GM12878 (cell line): Measurements from ENCODE around the gene GTF2F2. TPM values are rescaled to one million over a fixed set of nuclear protein-coding genes. Genes with fewer than 3 reads are reported as not detected.

Source experiments
- ATAC-seq: fragments of 200-7000 bp; cut with Tn5 transposase; 3 replicates; pipeline ENCODE4 v1.9.1; 2020; ENCODE audit warnings: mild to moderate bottlenecking, moderate library complexity
- BruUV-seq: library from RNA; stranded (reverse); fragments of 400-500 nt; replicated peaks from 2 replicates; lab custom pipeline; 2021; lab: Mats Ljungman, UMichigan
- CTCF ChIA-PET: fragments of 300-600 bp; sonication (Branson Sonifier 250); formaldehyde crosslinking; extraction: SDS; loops from one replicate; lab custom pipeline; 2021; ENCODE audit warnings: inconsistent platforms; lab: Yijun Ruan, JAX
- POLR2A ChIA-PET: fragments of 350-600 bp; formaldehyde crosslinking; extraction: SDS; loops from one replicate; lab custom pipeline; 2021; ENCODE audit warnings: inconsistent platforms; lab: Charles Lee
- RAD21 ChIA-PET: fragments of 300-600 bp; sonication (Branson Sonifier 250); formaldehyde crosslinking; loops from one replicate; lab custom pipeline; 2023; ENCODE audit warnings: antibody characterized with exemption; ENCODE audit not compliant: unreplicated experiment; lab: Charles Lee
- SMC1A ChIA-PET: fragments of 300-600 bp; sonication (Branson Sonifier 250); formaldehyde crosslinking; loops from one replicate; lab custom pipeline; 2023; ENCODE audit not compliant: unreplicated experiment, uncharacterized antibody; lab: Charles Lee
- DNase-seq: peaks from one replicate; pipeline ENCODE4 v3.0.0-alpha.2; 2011; ENCODE audit warnings: low read depth, low spot score
- FAIRE-seq: peaks from 3 replicates; lab custom pipeline; 2011; peaks lifted over from hg19 to GRCh38; lab: Jason Lieb, UNC
- H2AFZ ChIP-seq: 2 replicates; pipeline ENCODE4 v1.6.0; 2011; ENCODE audit warnings: low read depth, low read length, control low read depth; ENCODE audit not compliant: control insufficient read depth
- H3K27ac ChIP-seq: 2 replicates; pipeline ENCODE4 v1.5.1; 2011; ENCODE audit warnings: control low read depth; ENCODE audit not compliant: control insufficient read depth, insufficient read depth
- H3K27me3 ChIP-seq, 2 experiments: replicated peaks in 1 of 2; 2 replicates each; pipeline versions ENCODE4 v1.6.0 to v1.6.1; 2011; ENCODE audit warnings: low read length in 1 of 2; ENCODE audit not compliant: control insufficient read depth in 2 of 2, insufficient read depth in 2 of 2
- H3K36me3 ChIP-seq, 2 experiments: 2 replicates each; pipeline ENCODE4 v1.5.1; 2011; ENCODE audit warnings: low read length in 1 of 2; ENCODE audit not compliant: control insufficient read depth in 2 of 2, insufficient read depth in 2 of 2
- H3K4me1 ChIP-seq: 2 replicates; pipeline ENCODE4 v1.6.1; 2011; ENCODE audit warnings: mild to moderate bottlenecking, low read length, moderate library complexity, mixed read lengths; ENCODE audit not compliant: control insufficient read depth, insufficient read depth
- H3K4me2 ChIP-seq: 2 replicates; pipeline ENCODE4 v1.6.0; 2011; ENCODE audit warnings: control low read depth; ENCODE audit not compliant: control insufficient read depth, insufficient read depth
- H3K4me3 ChIP-seq: fragments of 200-600 bp; sonication (generic); 2 replicates; pipeline ENCODE4 v1.5.1; 2016
- H3K79me2 ChIP-seq: 2 replicates; pipeline ENCODE4 v1.6.0; 2011; ENCODE audit warnings: low read length; ENCODE audit not compliant: control insufficient read depth, insufficient read depth
- H3K9ac ChIP-seq: 2 replicates; pipeline ENCODE4 v1.8.0; 2011; ENCODE audit warnings: low read length, control low read depth, mixed read lengths; ENCODE audit not compliant: control insufficient read depth, insufficient read depth
- H3K9me3 ChIP-seq: replicated peaks from 3 replicates; pipeline ENCODE4 v1.5.1; 2011; ENCODE audit warnings: mild to moderate bottlenecking, low read length; ENCODE audit not compliant: control insufficient read depth, insufficient read depth
- H4K20me1 ChIP-seq: 2 replicates; pipeline ENCODE4 v1.6.0; 2011; ENCODE audit not compliant: control insufficient read depth, insufficient read depth
- BACH1 ChIP-seq: fragments of 450-650 bp; IDR thresholded peaks from 2 replicates; pipeline ENCODE4 v1.6.1; 2017; ENCODE audit warnings: mild to moderate bottlenecking, borderline replicate concordance
- BCL11A ChIP-seq: IDR thresholded peaks from 2 replicates; pipeline ENCODE4 v1.6.1; 2011; ENCODE audit warnings: low read depth, low read length
- BMI1 ChIP-seq: fragments of 450-650 bp; IDR thresholded peaks from 2 replicates; pipeline ENCODE4 v1.6.1; 2016; ENCODE audit warnings: mild to moderate bottlenecking, moderate library complexity, borderline replicate concordance
- EGR1 ChIP-seq, 2 experiments: IDR thresholded peaks; 1 replicate in 1 of 2; 2 replicates in 1 of 2; pipeline ENCODE4 v1.6.1; 2011 to 2012; ENCODE audit warnings: low read depth in 2 of 2, low read length in 2 of 2, borderline replicate concordance in 1 of 2, mild to moderate bottlenecking in 1 of 2, moderate library complexity in 1 of 2
- ESRRA ChIP-seq: IDR thresholded peaks from 2 replicates; pipeline ENCODE4 v1.6.1; 2012; ENCODE audit warnings: mild to moderate bottlenecking, low read length, improper control_type of control experiment
- NFYB ChIP-seq: IDR thresholded peaks from 2 replicates; pipeline ENCODE4 v1.6.1; 2011; ENCODE audit warnings: low read depth, mild to moderate bottlenecking, low read length, improper control_type of control experiment, moderate library complexity; ENCODE audit not compliant: insufficient read depth
- POLR2A ChIP-seq: IDR thresholded peaks from 2 replicates; pipeline ENCODE4 v1.6.1; 2011; ENCODE audit warnings: low read depth, mild to moderate bottlenecking, low read length
- SIN3A ChIP-seq: IDR thresholded peaks from 2 replicates; pipeline ENCODE4 v1.6.1; 2012; ENCODE audit warnings: low read depth, low read length, improper control_type of control experiment
- SRF ChIP-seq, 2 experiments: IDR thresholded peaks; 2 replicates each; pipeline ENCODE4 v1.6.1; 2011; ENCODE audit warnings: low read depth in 2 of 2, low read length in 2 of 2, mild to moderate bottlenecking in 1 of 2, moderate library complexity in 1 of 2
- STAT1 ChIP-seq: fragments of 450-650 bp; conservative IDR thresholded peaks from 2 replicates; pipeline ENCODE4 v1.6.1; 2014; ENCODE audit warnings: antibody characterized with exemption, mild to moderate bottlenecking
- TCF7 ChIP-seq: IDR thresholded peaks from 2 replicates; pipeline ENCODE4 v1.6.1; 2014; ENCODE audit warnings: antibody characterized with exemption, borderline replicate concordance
- ZBED1 ChIP-seq: IDR thresholded peaks from 2 replicates; pipeline ENCODE4 v1.6.1; 2016; ENCODE audit warnings: borderline replicate concordance
- ZSCAN29 ChIP-seq: fragments of 450-650 bp; IDR thresholded peaks from 2 replicates; pipeline ENCODE4 v1.6.1; 2017; ENCODE audit warnings: mild to moderate bottlenecking, moderate library complexity
- in situ Hi-C: fragments of 300-500 bp; cut with MboI; formaldehyde crosslinking; loops from 9 replicates; pipeline ENCODE4 v1.14.3; 2018; ENCODE audit warnings: mixed read lengths
- intact Hi-C: fragments of 100-400 bp; cut with micrococcal nuclease; formaldehyde crosslinking; loops from one replicate; pipeline ENCODE4 v1.14.2; 2022; ENCODE audit not compliant: unreplicated experiment
- polyA plus RNA-seq, 11 experiments: library from polyadenylated mRNA; depleted of rRNA in 4 of 11; unstranded in 6 of 11; stranded (reverse) in 5 of 11; fragments of >200 nt; fragmentation: Nextera tagmentation in 4 of 11; fragmentation: Illumina TruSeq in 1 of 11; extraction: Ambion mirVana in 4 of 11; extraction: Trizol in 1 of 11; gene quantifications; 1 replicate in 1 of 11; 2 replicates in 10 of 11; pipeline versions ENCODE4 v1.2.1 to v1.2.3, GENCODE V29; 2011 to 2016; ENCODE audit warnings: inconsistent platforms in 2 of 11, missing spikeins in 2 of 11, low read depth in 1 of 11
- total RNA-seq, 4 experiments: library from RNA; depleted of rRNA in 3 of 4; stranded (reverse); fragments of >200 nt in 3 of 4; fragmentation: Illumina TruSeq in 1 of 4; extraction: Trizol in 1 of 4; gene quantifications; 2 replicates each; pipeline versions ENCODE4 v1.2.1 to v1.2.3, GENCODE V29; 2013 to 2021
- TF ChIP-seq, protein P1 (sequence below): fragments of 150-350 bp; IDR thresholded peaks from 2 replicates; pipeline ENCODE4 v1.6.1; 2014; ENCODE audit warnings: mild to moderate bottlenecking, low read depth, low read length
- TF ChIP-seq, protein P2 (sequence below): IDR thresholded peaks from 2 replicates; pipeline ENCODE4 v1.6.1; 2011; ENCODE audit warnings: low read depth, low read length, improper control_type of control experiment, borderline replicate concordance
- TF ChIP-seq, protein P3 (sequence below), 3 experiments: IDR thresholded peaks in 2 of 3; conservative IDR thresholded peaks in 1 of 3; 2 replicates each; pipeline ENCODE4 v1.5.1; 2011; ENCODE audit warnings: low read depth in 3 of 3, low read length in 3 of 3, mild to moderate bottlenecking in 3 of 3, control low read depth in 2 of 3, moderate library complexity in 2 of 3, inconsistent platforms in 1 of 3, mixed read lengths in 1 of 3; ENCODE audit not compliant: control insufficient read depth in 2 of 3, insufficient read depth in 1 of 3; ENCODE audit errors: extremely low read depth in 1 of 3
- TF ChIP-seq, protein P4 (sequence below): IDR thresholded peaks from 2 replicates; pipeline ENCODE4 v1.6.1; 2012; ENCODE audit warnings: mild to moderate bottlenecking, low read depth, low read length

GTF2F2 gene
- total and polyA plus RNA-seq, 10 of the 15 experiments (the other 5 are each of a cell fraction or from before 2014, with no cell fraction given) = 14.5 to 30.8 (median 22.6) TPM

DNA sequence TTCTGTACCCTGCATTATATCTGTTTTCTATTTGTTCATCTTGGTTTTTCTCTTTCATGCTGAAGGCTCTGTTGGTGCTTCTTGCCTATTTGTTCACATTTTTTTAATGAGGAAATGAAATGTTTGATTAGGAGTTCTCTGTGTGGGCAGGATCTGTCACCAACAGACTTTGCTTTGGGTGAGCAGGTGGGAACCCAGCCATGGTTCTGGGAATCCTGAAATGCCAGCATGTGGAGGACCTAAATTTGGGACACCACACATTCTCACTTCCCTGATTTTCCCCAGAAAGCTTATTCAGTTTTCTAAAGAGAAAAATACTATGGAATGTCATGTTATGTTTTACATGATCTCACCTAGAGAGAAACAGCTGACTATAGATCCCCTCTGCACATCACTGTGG lies 186.7 kb downstream of the GTF2F2 start:
- no peak for FAIRE-seq
- H3K27ac ChIP-seq = no peak overlapping the region
- no peak for TF ChIP-seq TCF7
- no peak for TF ChIP-seq SRF (IDR thresholded peaks at IDR 0.05; ENCODE audit: low read depth in 2 of 2, low read length in 2 of 2)
- TF ChIP-seq NFYB = no peak
- TF ChIP-seq, protein P1, sequence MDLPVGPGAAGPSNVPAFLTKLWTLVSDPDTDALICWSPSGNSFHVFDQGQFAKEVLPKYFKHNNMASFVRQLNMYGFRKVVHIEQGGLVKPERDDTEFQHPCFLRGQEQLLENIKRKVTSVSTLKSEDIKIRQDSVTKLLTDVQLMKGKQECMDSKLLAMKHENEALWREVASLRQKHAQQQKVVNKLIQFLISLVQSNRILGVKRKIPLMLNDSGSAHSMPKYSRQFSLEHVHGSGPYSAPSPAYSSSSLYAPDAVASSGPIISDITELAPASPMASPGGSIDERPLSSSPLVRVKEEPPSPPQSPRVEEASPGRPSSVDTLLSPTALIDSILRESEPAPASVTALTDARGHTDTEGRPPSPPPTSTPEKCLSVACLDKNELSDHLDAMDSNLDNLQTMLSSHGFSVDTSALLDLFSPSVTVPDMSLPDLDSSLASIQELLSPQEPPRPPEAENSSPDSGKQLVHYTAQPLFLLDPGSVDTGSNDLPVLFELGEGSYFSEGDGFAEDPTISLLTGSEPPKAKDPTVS = no peak
- TF ChIP-seq SIN3A = no peak
- no peak for TF ChIP-seq ESRRA
- no peak for TF ChIP-seq BACH1
- TF ChIP-seq, protein P2, sequence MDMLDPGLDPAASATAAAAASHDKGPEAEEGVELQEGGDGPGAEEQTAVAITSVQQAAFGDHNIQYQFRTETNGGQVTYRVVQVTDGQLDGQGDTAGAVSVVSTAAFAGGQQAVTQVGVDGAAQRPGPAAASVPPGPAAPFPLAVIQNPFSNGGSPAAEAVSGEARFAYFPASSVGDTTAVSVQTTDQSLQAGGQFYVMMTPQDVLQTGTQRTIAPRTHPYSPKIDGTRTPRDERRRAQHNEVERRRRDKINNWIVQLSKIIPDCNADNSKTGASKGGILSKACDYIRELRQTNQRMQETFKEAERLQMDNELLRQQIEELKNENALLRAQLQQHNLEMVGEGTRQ = no peak
- no peak for TF ChIP-seq BCL11A
- TF ChIP-seq STAT1 = no peak
- no peak for TF ChIP-seq BMI1
- no peak for TF ChIP-seq ZBED1
- TF ChIP-seq, protein P3, sequence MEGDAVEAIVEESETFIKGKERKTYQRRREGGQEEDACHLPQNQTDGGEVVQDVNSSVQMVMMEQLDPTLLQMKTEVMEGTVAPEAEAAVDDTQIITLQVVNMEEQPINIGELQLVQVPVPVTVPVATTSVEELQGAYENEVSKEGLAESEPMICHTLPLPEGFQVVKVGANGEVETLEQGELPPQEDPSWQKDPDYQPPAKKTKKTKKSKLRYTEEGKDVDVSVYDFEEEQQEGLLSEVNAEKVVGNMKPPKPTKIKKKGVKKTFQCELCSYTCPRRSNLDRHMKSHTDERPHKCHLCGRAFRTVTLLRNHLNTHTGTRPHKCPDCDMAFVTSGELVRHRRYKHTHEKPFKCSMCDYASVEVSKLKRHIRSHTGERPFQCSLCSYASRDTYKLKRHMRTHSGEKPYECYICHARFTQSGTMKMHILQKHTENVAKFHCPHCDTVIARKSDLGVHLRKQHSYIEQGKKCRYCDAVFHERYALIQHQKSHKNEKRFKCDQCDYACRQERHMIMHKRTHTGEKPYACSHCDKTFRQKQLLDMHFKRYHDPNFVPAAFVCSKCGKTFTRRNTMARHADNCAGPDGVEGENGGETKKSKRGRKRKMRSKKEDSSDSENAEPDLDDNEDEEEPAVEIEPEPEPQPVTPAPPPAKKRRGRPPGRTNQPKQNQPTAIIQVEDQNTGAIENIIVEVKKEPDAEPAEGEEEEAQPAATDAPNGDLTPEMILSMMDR (IDR thresholded peaks at IDR 0.05 in 2 of 3, conservative IDR thresholded peaks at IDR 0.05 in 1 of 3; ENCODE audit: control insufficient read depth in 2 of 3, extremely low read depth in 1 of 3, insufficient read depth in 1 of 3, low read depth in 3 of 3, low read length in 3 of 3) = no peak
- TF ChIP-seq POLR2A = no peak
- no peak for TF ChIP-seq EGR1 (IDR thresholded peaks at IDR 0.05; ENCODE audit: borderline replicate concordance in 1 of 2, low read depth in 2 of 2, low read length in 2 of 2)
- TF ChIP-seq, protein P4, sequence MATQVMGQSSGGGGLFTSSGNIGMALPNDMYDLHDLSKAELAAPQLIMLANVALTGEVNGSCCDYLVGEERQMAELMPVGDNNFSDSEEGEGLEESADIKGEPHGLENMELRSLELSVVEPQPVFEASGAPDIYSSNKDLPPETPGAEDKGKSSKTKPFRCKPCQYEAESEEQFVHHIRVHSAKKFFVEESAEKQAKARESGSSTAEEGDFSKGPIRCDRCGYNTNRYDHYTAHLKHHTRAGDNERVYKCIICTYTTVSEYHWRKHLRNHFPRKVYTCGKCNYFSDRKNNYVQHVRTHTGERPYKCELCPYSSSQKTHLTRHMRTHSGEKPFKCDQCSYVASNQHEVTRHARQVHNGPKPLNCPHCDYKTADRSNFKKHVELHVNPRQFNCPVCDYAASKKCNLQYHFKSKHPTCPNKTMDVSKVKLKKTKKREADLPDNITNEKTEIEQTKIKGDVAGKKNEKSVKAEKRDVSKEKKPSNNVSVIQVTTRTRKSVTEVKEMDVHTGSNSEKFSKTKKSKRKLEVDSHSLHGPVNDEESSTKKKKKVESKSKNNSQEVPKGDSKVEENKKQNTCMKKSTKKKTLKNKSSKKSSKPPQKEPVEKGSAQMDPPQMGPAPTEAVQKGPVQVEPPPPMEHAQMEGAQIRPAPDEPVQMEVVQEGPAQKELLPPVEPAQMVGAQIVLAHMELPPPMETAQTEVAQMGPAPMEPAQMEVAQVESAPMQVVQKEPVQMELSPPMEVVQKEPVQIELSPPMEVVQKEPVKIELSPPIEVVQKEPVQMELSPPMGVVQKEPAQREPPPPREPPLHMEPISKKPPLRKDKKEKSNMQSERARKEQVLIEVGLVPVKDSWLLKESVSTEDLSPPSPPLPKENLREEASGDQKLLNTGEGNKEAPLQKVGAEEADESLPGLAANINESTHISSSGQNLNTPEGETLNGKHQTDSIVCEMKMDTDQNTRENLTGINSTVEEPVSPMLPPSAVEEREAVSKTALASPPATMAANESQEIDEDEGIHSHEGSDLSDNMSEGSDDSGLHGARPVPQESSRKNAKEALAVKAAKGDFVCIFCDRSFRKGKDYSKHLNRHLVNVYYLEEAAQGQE = no peak
- TF ChIP-seq ZSCAN29 = no peak

More for the DNA sequence above, 186.7 kb downstream of the GTF2F2 start:
- RAD21 ChIA-PET = interaction anchor here (5.2 kb wide), 1 partner anchor 259 kb away, joined by 43 read pairs; no protein-coding TSS in a partner anchor
- SMC1A ChIA-PET = interaction anchor here (0.8 to 3.6 kb wide), 5 partner anchors 19 to 265 kb away, joined by 3 to 75 read pairs (median 4); no protein-coding TSS in a partner anchor
- Histone ChIP-seq H3K27me3 (no peaks in the 10 kb centered on the region; a peak in 1 of 4 replicates), H3K4me3 (no peak overlapping the region), H4K20me1 (no peaks in the 10 kb centered on the region; the same call in 1 of the 2 replicates), H3K9ac (no peak overlapping the region), H3K9me3 (no peaks in the 10 kb centered on the region), H3K4me1 (peaks cover 3% of the 10 kb centered on the region), H3K4me2 (no peak overlapping the region), H3K79me2 (no peaks in the 10 kb centered on the region), H2AFZ (no peak overlapping the region), H3K36me3 (no peaks in the 10 kb centered on the region)
- POLR2A ChIA-PET = no interaction called here
- no TSS peak for BruUV-seq
- ATAC-seq (no peak), DNase-seq (no peak)
- in situ Hi-C loops = loop anchor here (5.0 to 25.0 kb wide), 2 partner anchors 260 to 820 kb away; no protein-coding TSS in a partner anchor
- intact Hi-C loops = loop anchor here (5.0 kb wide), 1 partner anchor 820 kb away; no protein-coding TSS in a partner anchor
- CTCF ChIA-PET = interaction anchor here (1.0 to 5.2 kb wide), 5 partner anchors 25 to 264 kb away, joined by 3 to 108 read pairs (median 22); no protein-coding TSS in a partner anchor
